HG02623 (cell line): ENCODE data around the gene PRELP.
"Not testable (repeated sequence)": the region's sequence is repeated elsewhere in the genome, so short reads cannot be mapped to it uniquely, and the experiment has no call there.

ENCODE experiments used
- ATAC-seq: cut with Tn5 transposase; IDR thresholded peaks from one replicate; pipeline ENCODE4 v1.9.1; 2021; ENCODE audit warnings: moderate library complexity; ENCODE audit not compliant: unreplicated experiment

Gene PRELP

GRCh38 chr1:203453616-203454015 lies 22.0 kb upstream of the PRELP start:
- no peak for ATAC-seq

- ATAC-seq: no peak
Observed at GRCh38 chr1:203454986-203455471, 20.6 kb upstream of the PRELP start.

DNA sequence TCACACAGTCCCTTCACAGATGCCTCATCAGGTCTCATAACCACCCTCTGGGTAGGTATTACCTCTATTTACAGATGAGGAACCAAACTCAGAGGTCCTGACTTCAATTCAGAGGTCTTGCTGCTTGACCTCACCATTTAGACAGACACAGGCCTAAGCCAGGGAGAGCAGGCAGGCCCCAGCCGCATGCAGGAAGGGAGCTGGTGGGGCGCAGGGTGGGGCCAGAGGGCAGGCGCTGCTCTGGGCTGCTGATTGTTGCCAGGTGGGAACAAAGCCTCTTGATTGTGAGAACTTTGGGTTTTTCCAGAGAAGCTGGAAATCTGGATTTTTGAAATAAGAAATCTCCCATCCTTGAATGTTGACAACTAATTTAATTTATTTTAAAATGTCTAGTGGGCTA lies 19.9 kb upstream of the PRELP start:
- ATAC-seq: no peak

DNA sequence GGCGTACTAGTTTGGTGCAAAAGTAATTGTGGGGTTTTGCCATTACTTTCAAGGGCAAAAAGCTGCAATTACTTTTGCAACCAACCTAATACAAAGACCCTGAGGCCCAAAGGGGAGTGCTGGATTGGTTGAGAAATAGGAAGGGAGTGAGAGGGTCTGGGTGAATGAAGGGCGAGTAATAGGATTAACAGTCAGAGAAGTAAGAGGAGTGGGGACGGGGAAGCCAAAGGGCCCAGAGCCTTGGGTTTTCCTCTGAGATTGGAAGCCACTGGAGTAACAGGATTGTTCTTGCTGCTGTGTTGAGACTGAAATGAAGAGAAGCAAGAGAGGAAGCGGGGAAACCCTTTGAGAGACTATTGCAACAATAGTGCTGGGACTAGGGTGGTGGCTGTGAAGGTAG lies 19.0 kb upstream of the PRELP start:
- no peak for ATAC-seq

DNA sequence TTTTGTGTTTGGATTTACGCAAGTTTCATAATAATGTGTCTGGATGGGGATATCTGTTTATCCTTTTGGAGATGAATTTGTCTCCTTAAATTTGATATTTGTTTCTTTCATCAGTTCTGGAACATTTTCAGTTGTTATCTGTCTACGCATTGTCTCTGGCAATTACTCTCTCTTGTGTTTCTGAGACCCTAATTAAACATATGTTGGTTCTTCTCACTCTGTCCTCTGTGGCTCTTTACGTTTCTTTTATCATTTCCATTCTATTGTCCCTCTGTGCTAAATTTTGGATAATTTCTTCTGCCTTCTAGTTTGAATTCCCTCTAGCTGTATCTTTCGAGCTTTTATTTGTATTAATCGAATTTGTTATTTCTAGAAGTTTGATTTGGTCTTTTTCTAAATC lies 17.5 kb upstream of the PRELP start:
- no peak for ATAC-seq

GRCh38 chr1:203459671-203460201 lies 15.9 kb upstream of the PRELP start:
- no peak for ATAC-seq

- ATAC-seq: no peak
Observed at GRCh38 chr1:203461717-203462116, 13.9 kb upstream of the PRELP start.

DNA sequence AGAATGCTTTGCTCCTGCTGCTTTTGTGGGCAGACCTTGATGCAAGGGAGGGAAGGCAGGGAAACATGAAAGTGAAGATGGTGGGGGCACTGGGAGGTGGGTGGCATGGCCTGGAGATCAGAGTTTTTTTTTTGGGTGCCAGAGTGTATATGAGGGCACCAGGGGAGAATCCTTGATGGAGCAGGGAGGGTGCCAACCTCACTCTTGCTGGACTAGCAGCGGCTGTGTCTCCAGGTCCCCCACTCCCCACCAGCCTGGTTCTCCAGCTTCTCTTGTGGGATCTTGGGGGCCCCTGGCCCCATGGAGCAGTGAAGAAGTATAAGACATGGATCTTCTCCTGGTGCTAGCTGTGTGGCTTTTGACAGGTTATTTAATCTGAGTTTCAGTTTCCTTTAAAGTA lies 13.5 kb upstream of the PRELP start:
- ATAC-seq: no peak

GRCh38 chr1:203462878-203463277 lies 12.7 kb upstream of the PRELP start:
- no peak for ATAC-seq

DNA sequence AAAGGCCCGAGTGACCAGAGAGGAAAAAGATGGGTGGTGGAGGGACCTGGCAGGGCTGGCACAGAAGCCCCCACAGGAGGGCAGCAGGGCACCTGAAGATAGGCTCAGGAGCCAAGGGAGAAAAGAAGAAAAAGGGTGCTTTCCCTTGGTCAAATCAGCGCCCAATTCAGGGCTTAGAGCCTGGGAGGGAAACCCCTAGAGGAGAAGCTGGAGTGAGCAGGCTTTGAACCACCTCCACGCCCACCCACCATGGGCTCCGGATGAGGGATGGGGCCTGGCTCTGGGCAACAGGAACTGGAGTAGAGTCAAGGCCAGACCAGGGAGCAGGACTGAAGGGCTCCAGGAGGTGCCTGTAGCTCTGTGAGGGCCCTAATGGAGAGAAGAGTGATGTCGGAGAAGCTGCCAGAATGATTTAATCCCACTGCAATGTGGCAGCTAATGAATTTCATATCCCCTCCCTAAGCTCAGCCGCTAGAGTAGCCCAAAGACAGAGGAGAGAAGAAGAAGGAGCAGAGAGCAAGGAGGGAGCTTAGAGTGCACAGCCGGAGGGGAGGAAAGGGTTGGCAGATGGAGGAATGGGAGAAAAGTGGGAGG lies 12.0 kb upstream of the PRELP start:
- ATAC-seq: no peak

DNA sequence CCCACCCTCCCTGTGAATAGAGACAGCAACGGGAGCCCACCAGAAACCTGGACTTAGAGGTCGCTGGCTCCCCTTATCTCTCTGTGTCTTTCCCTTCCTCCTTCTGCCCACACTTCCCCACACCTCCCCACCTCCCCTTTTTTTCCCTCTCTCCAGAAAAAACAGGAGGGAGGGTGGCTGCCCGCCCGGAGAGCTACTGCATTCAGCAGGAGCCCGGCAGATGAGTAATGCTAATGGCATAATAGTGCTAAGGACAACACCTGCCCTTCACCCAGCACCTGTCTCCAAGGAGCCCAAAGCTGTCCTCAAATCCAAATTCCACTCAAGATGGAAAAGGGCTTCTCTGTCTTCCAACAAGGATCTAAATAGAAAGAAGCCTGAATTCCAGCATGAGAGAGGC lies 11.4 kb upstream of the PRELP start:
- ATAC-seq: no peak

DNA sequence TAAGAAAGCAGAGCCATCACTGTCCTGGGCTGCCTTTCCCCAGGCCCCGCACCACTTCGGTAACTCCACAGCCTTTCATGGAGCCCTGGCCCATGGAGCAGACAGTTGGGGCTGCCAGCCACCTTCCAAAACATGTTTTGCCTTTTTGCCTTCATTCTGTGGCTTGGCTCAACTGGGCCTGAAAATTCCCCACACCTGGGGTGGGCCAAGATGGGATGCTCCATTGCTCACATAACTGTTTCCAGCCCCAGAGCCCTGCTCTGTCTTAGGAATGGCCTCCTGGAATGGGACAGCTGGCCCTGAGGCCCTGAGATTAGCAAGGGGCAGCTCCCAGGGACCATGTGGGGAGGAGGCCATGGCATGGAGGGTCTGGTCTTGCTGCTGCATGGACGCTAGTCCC lies 10.9 kb upstream of the PRELP start:
- ATAC-seq: no peak

GRCh38 chr1:203465146-203465798 lies 10.3 kb upstream of the PRELP start:
- ATAC-seq: no peak

DNA sequence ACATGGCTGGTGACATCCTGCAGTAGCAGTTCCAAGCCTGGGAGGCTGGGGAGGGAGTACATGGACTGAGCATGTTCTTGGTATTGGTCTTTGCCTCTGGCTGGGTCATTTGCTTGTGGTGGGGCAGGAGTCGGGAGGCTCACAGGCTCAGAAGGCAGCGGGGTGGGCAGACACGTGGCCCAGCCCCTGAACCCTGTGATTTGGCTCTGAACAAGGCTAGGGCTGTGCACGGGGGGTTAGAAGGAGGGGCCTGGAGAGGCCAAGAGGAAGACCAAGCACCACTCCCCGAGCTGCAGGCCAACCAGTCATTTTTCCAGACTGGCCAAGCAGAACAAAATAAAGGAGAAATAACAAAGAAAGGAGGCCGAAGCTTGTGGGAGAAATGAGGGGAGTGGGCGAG lies 9.7 kb upstream of the PRELP start:
- no peak for ATAC-seq

GRCh38 chr1:203466906-203467549 lies 8.6 kb upstream of the PRELP start:
- not testable (repeated sequence) for ATAC-seq

GRCh38 chr1:203467550-203467921 lies 8.1 kb upstream of the PRELP start:
- no peak for ATAC-seq

DNA sequence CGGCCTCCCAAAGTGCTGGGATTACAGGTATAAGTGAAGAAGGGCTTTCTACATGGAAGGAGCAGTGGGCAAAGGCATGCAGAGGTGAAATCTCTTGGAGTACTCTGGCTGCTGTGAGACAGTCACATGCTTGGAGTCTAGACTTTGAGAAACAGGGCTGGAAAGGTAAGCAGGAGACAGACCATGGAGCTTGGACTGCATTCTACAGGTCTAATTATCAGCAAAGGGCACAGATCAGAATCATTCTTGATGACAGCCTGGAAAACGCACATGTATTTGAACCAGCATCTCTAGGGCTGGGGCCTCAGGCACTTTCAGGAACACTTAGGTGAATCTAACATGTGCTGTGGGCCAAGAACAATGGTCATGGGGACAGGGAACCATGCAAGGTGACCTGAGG lies 7.3 kb upstream of the PRELP start:
- ATAC-seq: no peak

GRCh38 chr1:203470240-203470639 lies 5.4 kb upstream of the PRELP start:
- no peak for ATAC-seq

DNA sequence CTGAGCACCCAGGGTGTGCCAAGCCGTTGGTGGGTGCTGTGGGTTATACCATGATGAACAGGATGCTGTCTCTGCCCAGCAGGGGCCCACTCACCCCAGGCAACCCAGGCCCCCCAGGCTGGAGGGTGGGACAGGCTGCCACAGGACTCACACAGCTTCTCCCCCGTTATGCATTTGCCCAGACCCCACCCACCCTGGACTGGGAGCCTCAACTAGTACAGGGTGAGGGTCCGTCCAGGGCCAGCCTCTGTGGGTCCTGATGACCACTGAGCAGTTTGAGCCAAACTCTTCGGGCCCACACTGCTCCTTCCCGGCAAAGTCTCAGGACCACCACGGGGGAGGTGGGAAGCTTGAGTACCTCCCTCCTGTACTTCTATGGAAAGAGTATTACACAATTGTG lies 3.8 kb upstream of the PRELP start:
- no peak for ATAC-seq

- no peak for ATAC-seq
Observed at GRCh38 chr1:203473281-203473680, 2.3 kb upstream of the PRELP start.

DNA sequence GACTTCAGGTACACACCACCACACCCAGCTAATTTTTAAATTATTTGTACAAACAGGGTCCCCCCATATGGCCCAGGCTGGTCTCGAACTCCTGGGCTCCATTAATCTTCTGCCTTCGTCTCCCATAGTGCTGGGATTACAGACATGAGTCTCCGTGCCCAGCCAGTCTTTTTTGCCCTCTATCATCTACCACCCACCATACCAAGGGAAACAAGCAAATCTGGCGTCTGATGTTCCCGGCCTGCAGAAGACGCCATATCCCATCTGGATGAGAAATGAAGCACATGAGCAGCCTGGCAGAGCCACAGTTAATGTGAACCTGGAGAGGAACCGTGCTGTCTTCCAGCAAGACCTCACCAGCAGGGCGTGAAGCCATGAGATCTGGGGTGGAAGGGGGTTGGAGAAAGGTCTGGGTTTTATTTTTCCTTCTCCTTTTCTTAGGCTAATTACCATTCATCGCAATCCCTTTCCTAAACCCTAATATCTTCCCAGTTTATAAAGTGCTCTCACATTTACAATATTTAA lies 1.8 kb upstream of the PRELP start:
- no peak for ATAC-seq

GRCh38 chr1:203476216-203476814 lies 709 bp downstream of the PRELP start:
- ATAC-seq: no peak
